ENCODE data around the gene THEMIS2. TPM values are rescaled to one million over a fixed set of nuclear protein-coding genes. Genes with fewer than 3 reads are reported as not detected.

THEMIS2 gene
- total RNA-seq, 1 donor from 2014 or later: 29.5 TPM

Other genes with a start within 250 kb of the THEMIS2 start
- not detected in 2 replicates for gene FGR, start 237.4 kb upstream of the THEMIS2 start, total RNA-seq
- 32.6 and 277 TPM in 2 replicates for gene IFI6, start 200.4 kb upstream of the THEMIS2 start, total RNA-seq
- gene FAM76A, start 146.6 kb upstream of the THEMIS2 start, total RNA-seq: 6.5 and 6.8 TPM in 2 replicates
- gene STX12, start 99.3 kb upstream of the THEMIS2 start, total RNA-seq: 134 and 140 TPM in 2 replicates
- gene PPP1R8, start 41.8 kb upstream of the THEMIS2 start, total RNA-seq: 32.7 and 40.7 TPM in 2 replicates
- gene RPA2, start 42.0 kb downstream of the THEMIS2 start, total RNA-seq: 21.4 and 32.5 TPM in 2 replicates
- 1.8 TPM in 1 of 2 replicates, not detected in the other for gene SMPDL3B, start 62.5 kb downstream of the THEMIS2 start, total RNA-seq
- 11.1 and 14.5 TPM in 2 replicates for gene XKR8, start 87.4 kb downstream of the THEMIS2 start, total RNA-seq
- gene EYA3, start 216.1 kb downstream of the THEMIS2 start, total RNA-seq: 15.5 and 20.2 TPM in 2 replicates

Measured in glomerular endothelial cell (primary cell).